Vagina (tissue), 2 donors: Measurements from ENCODE around the gene EXTL2. TPM values are rescaled to one million over a fixed set of nuclear protein-coding genes. Genes with fewer than 3 reads are reported as not detected.

Experiments used
- DNase-seq, 2 donors: peaks; one replicate each; pipeline ENCODE4 v3.0.0-alpha.2; 2017; ENCODE audit errors: extremely low spot score in 2 of 2
- H3K27ac ChIP-seq: fragments of 200-600 bp; sonication (generic); one replicate; pipeline ENCODE4 v1.5.1; 2019
- H3K27me3 ChIP-seq: fragments of 200-600 bp; sonication (generic); one replicate; pipeline ENCODE4 v1.5.1; 2019
- H3K36me3 ChIP-seq, 2 donors: fragments of 200-600 bp; sonication (generic); one replicate each; pipeline ENCODE4 v1.5.1; 2017 to 2019
- H3K4me1 ChIP-seq: fragments of 200-600 bp; sonication (generic); one replicate; pipeline ENCODE4 v1.5.1; 2019
- H3K4me3 ChIP-seq, 2 donors: fragments of 200-600 bp; sonication (generic); 1 replicate in 1 of 2; 2 replicates in 1 of 2; pipeline ENCODE4 v1.5.1; 2016 to 2019
- H3K9me3 ChIP-seq: fragments of 200-600 bp; sonication (generic); one replicate; pipeline ENCODE4 v1.5.1; 2019
- POLR2A ChIP-seq, 2 donors: fragments of 450-650 bp; IDR thresholded peaks; one replicate each; pipeline ENCODE4 v1.6.1; 2017; ENCODE audit warnings: antibody characterized with exemption in 2 of 2, mild to moderate bottlenecking in 2 of 2, moderate library complexity in 2 of 2
- POLR2AphosphoS5 ChIP-seq, 2 donors: sonication (generic); formaldehyde crosslinking; IDR thresholded peaks; one replicate each; pipeline ENCODE4 v1.9.0; 2017; ENCODE audit warnings: antibody characterized with exemption in 2 of 2, mild to moderate bottlenecking in 2 of 2, low read depth in 1 of 2; ENCODE audit not compliant: insufficient read depth in 1 of 2
- intact Hi-C: fragments of 100-400 bp; cut with DNase I; formaldehyde crosslinking; loops from one replicate; pipeline ENCODE4 v1.15.1; 2023
- total RNA-seq: library from RNA; depleted of rRNA; stranded (reverse); fragments of >200 nt; gene quantifications from one replicate; pipeline ENCODE4 v1.2.3, GENCODE V29; 2016
- TF ChIP-seq, protein P1 (sequence below), 3 experiments: fragments of 450-650 bp in 2 of 3; fragments of 200-600 bp in 1 of 3; sonication (generic) in 1 of 3; IDR thresholded peaks; one replicate each; pipeline ENCODE4 v1.5.1; 2017 to 2019; ENCODE audit warnings: antibody characterized with exemption in 3 of 3, mild to moderate bottlenecking in 2 of 3, moderate library complexity in 2 of 3

The EXTL2 gene, protein sequence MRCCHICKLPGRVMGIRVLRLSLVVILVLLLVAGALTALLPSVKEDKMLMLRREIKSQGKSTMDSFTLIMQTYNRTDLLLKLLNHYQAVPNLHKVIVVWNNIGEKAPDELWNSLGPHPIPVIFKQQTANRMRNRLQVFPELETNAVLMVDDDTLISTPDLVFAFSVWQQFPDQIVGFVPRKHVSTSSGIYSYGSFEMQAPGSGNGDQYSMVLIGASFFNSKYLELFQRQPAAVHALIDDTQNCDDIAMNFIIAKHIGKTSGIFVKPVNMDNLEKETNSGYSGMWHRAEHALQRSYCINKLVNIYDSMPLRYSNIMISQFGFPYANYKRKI
- 10.1 TPM for total RNA-seq

DNA sequence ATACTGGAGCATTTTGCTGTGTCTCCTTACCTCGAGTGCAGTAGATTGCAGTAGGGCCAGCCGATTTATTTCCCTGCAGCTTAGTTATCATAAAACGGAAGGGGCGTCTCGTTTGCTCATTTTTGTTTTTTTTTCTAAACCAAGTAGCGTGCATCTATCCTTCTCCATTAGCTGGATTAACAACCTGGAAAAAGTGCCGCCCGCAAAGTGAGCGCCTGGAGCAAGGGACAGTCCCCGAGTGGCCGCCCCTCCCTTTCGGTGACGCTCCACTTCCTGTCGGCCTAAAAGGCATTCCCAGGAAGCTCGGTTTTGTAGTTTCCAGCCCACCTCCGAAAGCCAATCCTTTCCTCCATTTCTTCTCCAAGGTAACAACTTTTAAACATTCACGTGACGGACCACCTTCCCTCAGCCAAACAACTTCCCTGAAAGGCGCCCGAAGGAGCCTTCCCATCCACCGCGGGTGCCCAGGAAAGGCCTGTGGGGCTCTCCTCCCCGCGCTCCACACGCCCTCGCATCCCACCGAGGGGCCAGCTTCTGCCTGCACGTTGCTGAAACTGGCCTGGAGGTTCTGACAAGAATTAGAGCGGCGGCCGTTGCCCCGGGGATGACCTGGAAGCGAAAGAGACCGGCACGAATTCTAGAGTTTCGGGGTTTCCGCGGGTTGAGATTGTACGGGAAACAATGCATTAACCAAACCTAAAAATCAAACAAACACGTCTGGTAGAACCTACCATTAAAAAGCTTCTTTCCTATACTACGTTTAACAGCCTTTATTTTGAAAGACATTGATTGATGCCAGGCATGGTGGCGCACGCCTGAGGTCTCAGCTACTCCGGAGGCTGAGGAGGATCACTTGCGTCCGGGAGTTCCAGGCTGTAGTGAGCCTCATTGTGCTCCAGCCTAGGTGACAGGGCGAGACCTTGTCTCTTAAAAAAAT lies at the start of gene EXTL2:
Gene EXTL2, minus strand, starts transcription at position 240 of the 937 bp plus-strand sequence. CDS start 6,085 bp downstream, outside the sequence.
- peaks cover 0 to 8% of the 10 kb centered on the region in 2 donors for H3K36me3 ChIP-seq
- H3K9me3 ChIP-seq = no peaks in the 10 kb centered on the region
- TF ChIP-seq, protein P1, sequence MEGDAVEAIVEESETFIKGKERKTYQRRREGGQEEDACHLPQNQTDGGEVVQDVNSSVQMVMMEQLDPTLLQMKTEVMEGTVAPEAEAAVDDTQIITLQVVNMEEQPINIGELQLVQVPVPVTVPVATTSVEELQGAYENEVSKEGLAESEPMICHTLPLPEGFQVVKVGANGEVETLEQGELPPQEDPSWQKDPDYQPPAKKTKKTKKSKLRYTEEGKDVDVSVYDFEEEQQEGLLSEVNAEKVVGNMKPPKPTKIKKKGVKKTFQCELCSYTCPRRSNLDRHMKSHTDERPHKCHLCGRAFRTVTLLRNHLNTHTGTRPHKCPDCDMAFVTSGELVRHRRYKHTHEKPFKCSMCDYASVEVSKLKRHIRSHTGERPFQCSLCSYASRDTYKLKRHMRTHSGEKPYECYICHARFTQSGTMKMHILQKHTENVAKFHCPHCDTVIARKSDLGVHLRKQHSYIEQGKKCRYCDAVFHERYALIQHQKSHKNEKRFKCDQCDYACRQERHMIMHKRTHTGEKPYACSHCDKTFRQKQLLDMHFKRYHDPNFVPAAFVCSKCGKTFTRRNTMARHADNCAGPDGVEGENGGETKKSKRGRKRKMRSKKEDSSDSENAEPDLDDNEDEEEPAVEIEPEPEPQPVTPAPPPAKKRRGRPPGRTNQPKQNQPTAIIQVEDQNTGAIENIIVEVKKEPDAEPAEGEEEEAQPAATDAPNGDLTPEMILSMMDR (IDR thresholded peaks at IDR 0.05) = no peak
- TF ChIP-seq POLR2AphosphoS5 (IDR thresholded peaks at IDR 0.05; ENCODE audit: insufficient read depth in 1 of 2, low read depth in 1 of 2) (peak; percentile 57 to 76), POLR2A (IDR thresholded peaks at IDR 0.05) (no peak)
- peak within 1 kb of the TSS; percentile 86 to 90 for H3K4me3 ChIP-seq
- DNase-seq = peak in 1 of 2 donors; percentile 91
- H3K27me3 ChIP-seq = no peaks in the 10 kb centered on the region
- peak within 1 kb of the TSS; percentile 93 for H3K27ac ChIP-seq
- H3K4me1 ChIP-seq = peaks cover 27% of the 10 kb centered on the region
- intact Hi-C loops = no loop called here

DNA sequence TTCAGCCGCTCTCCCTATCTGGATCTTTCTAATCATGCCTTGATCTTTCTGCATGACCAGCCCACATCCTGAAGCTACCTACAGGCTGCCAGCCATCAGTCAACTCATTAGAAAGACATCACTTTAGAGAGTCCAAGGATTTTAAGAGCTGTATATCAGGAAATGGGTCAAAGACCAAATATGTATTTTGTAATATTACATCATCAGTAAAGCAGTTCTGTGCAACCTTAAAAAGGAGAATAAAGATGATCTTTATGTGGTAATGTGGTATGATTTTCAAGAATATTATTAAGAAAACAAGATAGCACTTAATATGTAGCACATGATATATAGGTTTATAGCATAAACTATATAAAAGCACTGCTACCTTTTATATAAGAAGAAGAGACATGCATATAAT lies 48.9 kb upstream of the EXTL2 start:
- no peak for TF ChIP-seq POLR2AphosphoS5 (IDR thresholded peaks at IDR 0.05; ENCODE audit: insufficient read depth in 1 of 2, low read depth in 1 of 2)
- TF ChIP-seq, protein P1 (IDR thresholded peaks at IDR 0.05) = no peak
- no peak for TF ChIP-seq POLR2A (IDR thresholded peaks at IDR 0.05)
- Histone ChIP-seq H3K4me1 (no peaks in the 10 kb centered on the region), H3K27me3 (no peaks in the 10 kb centered on the region), H3K27ac (no peak overlapping the region), H3K4me3 (no peak overlapping the region), H3K9me3 (no peaks in the 10 kb centered on the region), H3K36me3 (peaks cover 0 to 14% of the 10 kb centered on the region in 2 donors)
- DNase-seq = no peak
- intact Hi-C loops = no loop called here

DNA sequence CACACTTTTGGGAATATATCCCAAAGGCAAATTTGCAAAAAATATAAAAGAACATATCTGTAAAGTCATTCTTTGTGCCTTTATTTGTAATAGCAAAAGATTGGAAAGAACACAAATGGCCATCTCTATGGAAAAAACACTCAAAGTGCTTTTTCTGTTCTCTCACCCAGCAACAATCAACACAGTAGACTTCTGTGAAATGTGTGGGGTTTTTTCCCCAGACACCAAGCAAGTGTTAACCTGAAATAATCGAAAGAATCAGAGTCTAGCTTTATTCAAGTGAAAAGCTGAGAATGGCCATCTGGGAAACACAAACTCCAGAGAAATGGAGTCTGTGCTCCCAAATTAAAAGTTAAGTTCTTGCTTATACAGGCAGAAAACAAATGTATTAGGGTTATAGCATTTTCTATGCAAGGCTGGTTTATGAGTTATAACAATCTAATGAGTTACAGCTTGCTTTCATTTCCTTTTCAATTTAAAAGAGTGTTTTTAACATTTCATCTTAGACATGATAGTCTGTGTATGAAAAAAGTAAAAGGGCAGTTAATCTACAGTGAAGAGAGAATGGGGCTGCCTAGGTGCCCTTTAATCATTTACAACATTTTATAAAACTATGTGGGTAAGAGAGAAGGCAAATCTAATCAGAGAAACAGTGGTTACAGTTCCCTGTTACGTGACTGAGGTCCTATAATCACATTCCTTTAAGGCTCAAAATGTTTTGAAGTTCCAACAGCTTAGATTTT lies 47.8 kb upstream of the EXTL2 start:
- TF ChIP-seq, protein P1 (IDR thresholded peaks at IDR 0.05) = no peak
- no peak for TF ChIP-seq POLR2AphosphoS5 (IDR thresholded peaks at IDR 0.05; ENCODE audit: insufficient read depth in 1 of 2, low read depth in 1 of 2)
- TF ChIP-seq POLR2A (IDR thresholded peaks at IDR 0.05) = no peak
- no peaks in the 10 kb centered on the region for H3K27me3 ChIP-seq
- no peak for DNase-seq
- H3K9me3 ChIP-seq = no peaks in the 10 kb centered on the region
- peaks cover 0 to 14% of the 10 kb centered on the region in 2 donors for H3K36me3 ChIP-seq
- no peak overlapping the region for H3K4me3 ChIP-seq
- no peak overlapping the region for H3K27ac ChIP-seq
- no peaks in the 10 kb centered on the region for H3K4me1 ChIP-seq
- intact Hi-C loops = no loop called here

DNA sequence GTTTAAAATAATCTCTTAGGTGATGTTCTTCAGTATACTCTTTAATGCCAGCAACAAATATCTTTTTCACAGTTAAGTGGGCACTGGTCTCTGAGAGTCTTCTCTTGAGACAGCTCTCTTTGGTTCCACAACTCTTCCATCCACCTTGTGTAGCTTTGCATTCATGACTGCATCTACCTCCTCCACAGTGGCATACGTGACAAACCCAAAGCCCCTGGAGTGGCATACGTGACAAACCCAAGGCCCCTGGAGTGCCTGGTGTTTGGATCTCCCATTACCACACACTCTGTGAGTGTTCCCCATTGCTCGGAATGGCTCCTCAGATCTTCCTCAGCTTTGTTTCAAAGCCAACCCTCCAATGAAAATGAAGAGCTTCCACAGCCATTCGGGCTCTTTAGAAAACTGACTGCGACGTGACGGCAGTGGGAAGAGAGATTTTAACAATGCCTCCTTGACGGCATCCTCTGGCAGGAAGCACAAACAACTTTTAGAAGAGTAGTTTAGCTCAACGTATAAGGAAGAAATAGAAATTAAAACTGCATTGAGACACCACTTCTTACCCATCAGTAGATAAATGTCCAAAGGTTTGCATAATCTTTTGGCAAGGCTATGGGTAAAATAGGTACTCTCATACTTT lies 47.1 kb upstream of the EXTL2 start:
- H3K27ac ChIP-seq = no peak overlapping the region
- intact Hi-C loops = no loop called here
- no peaks in the 10 kb centered on the region for H3K27me3 ChIP-seq
- no peak for DNase-seq
- peaks cover 0 to 14% of the 10 kb centered on the region in 2 donors for H3K36me3 ChIP-seq
- no peaks in the 10 kb centered on the region for H3K9me3 ChIP-seq
- no peak overlapping the region for H3K4me3 ChIP-seq
- no peaks in the 10 kb centered on the region for H3K4me1 ChIP-seq
- TF ChIP-seq POLR2A (IDR thresholded peaks at IDR 0.05) = no peak
- no peak for TF ChIP-seq POLR2AphosphoS5 (IDR thresholded peaks at IDR 0.05; ENCODE audit: insufficient read depth in 1 of 2, low read depth in 1 of 2)
- TF ChIP-seq, protein P1 (IDR thresholded peaks at IDR 0.05) = no peak
